ENCODE measurements around the gene NELL1.

The NELL1 gene

DNA sequence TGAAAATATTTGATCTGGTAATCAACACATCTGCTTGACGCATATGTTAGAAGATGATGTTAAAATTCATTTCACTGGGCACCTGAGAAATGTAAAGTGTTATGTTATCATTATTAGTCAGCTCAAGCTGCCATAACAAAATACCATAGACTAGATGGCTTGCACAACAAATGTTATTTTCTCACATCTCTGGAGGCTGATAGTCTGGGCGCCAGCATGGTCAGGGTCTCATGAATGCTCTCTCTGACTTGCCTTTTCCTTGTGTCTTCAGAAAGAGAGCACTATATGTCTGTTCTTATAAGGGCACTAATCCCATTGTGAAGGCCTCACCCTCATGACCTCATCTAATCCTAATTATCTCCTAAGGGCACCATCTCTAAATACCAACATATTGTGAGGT is 435.3 kb downstream of the NELL1 start:
- no peak for DNase-seq (ENCODE audit: low read depth)
- no peak overlapping the region for H3K4me3 ChIP-seq (ENCODE audit: low read length)
- TF ChIP-seq, protein P1, sequence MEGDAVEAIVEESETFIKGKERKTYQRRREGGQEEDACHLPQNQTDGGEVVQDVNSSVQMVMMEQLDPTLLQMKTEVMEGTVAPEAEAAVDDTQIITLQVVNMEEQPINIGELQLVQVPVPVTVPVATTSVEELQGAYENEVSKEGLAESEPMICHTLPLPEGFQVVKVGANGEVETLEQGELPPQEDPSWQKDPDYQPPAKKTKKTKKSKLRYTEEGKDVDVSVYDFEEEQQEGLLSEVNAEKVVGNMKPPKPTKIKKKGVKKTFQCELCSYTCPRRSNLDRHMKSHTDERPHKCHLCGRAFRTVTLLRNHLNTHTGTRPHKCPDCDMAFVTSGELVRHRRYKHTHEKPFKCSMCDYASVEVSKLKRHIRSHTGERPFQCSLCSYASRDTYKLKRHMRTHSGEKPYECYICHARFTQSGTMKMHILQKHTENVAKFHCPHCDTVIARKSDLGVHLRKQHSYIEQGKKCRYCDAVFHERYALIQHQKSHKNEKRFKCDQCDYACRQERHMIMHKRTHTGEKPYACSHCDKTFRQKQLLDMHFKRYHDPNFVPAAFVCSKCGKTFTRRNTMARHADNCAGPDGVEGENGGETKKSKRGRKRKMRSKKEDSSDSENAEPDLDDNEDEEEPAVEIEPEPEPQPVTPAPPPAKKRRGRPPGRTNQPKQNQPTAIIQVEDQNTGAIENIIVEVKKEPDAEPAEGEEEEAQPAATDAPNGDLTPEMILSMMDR (conservative IDR thresholded peaks at IDR 0.05; ENCODE audit: low read depth, low read length), result no peak

DNA sequence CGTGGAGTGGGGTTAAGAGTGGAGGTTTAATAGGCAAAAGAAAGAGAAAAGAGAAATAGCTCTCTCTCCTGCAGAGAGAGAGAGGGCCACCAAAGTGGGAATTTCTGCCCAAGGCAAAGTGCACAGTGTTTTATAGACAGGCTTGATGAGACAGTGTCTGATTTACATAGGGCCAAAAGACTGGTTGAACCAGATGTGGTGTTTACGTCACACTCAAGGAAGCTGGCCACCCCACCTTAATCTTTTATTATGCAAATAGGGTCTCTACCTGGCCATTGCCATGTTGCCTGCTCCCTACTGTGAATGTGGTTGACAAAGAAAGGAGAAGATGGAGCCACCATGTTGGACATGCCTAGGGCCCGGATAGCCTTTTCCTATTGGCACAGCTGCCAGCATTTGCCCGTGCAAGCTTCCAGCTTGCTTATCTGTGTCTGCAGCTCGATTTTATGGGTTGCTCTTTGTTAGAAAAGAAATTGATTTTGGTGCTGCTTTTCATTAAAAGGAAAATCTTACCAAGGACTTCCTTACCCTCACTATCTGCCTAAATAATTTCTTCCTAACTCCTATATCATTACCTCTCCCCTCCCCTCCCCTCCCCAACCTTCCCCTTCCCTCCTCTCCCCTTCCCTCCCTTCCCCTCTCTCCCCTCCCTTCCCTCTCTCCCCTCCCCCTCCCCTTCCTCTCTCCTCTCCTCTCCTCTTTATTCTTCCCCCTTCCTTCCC is 436.0 kb downstream of the NELL1 start:
- no peak for DNase-seq (ENCODE audit: low read depth)
- TF ChIP-seq, protein P1 (conservative IDR thresholded peaks at IDR 0.05; ENCODE audit: low read depth, low read length), result no peak
- no peak overlapping the region for H3K4me3 ChIP-seq (ENCODE audit: low read length)

DNA sequence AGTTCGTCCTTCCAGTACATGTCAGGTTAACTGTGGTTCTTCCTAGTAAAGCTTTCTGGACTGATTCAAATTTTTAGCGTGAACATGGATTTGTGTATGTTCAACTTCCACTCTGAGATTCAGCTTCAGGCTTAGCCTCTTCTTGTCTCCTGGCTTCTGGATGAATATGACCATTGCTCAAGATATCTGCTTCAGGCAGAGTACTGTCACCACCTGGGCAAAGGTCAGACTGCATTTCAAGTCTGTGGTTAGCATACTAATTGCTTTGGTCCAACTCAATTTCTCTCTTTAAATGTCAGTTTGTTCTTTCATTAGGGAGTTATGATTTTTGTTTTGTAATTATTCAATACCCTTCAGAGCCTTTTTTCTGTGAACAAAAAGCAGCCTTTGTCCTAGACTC is 440.0 kb downstream of the NELL1 start:
- TF ChIP-seq, protein P1 (conservative IDR thresholded peaks at IDR 0.05; ENCODE audit: low read depth, low read length), result no peak

DNA sequence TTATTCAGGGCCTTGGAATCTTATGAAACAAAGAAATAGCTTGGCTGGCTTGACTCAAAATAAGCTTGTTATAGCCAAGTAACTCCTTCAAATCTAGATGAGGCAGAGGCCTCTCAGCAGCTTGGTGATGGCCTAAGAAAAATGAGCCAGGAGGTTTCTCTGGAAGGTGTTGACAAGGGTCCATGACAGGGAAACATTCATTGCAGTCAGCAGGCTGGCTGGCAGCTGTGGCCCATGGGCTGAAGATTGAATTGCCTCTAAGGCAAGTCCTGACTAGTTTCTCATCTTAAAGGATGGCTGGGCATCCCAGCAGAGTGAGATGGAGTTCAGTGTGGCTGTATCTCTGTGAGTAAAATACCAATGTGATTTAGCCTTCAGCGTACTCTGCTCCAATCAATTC is 441.0 kb downstream of the NELL1 start:
- no peak overlapping the region for H3K4me3 ChIP-seq (ENCODE audit: low read length)
- no peak for DNase-seq (ENCODE audit: low read depth)
- TF ChIP-seq, protein P1 (conservative IDR thresholded peaks at IDR 0.05; ENCODE audit: low read depth, low read length), result no peak

More for the DNA sequence above, 440.0 kb downstream of the NELL1 start:
- no peak overlapping the region for H3K4me3 ChIP-seq (ENCODE audit: low read length)
- no peak for DNase-seq (ENCODE audit: low read depth)

DNA sequence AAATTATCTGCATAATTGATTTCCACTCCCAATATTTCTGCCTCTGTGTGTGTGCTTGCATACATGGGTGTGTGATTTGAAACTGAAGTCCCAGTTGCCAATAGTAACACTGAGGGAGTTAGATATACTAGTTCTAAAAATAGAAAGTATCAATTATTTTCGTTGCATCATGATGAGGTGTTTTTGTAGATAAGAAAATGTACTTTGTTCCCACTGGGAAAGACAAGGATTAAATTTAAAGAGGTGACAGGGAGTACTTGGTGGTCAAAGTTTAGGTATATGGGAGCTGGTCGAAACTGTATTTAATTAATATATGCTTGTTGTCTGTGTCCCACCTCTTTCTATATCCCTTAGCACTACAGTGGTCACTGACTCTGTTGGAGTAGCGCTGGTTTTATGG is 444.5 kb downstream of the NELL1 start:
- H3K4me3 ChIP-seq (ENCODE audit: low read length), result no peak overlapping the region
- TF ChIP-seq, protein P1 (conservative IDR thresholded peaks at IDR 0.05; ENCODE audit: low read depth, low read length), result no peak
- DNase-seq (ENCODE audit: low read depth), result no peak

DNA sequence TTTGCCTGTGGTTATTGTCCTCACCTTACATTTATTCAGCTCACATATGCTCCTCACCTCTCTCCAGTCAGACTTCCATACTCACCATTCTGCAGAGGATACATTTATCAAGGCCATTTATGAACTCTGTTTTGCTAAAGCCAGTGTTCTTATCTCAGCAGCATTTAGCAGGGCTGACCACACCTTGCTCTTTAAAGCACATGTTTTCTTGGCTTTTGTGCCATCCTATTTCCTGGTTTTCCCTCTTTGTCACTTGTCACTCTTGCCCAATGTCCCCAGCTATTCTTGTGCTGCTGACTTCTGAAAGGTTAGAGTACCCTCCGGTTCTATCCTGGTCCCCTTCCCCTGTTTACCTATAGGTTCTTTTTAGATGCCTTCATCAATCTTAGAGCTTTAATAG is 446.6 kb downstream of the NELL1 start:
- DNase-seq (ENCODE audit: low read depth), result no peak
- H3K4me3 ChIP-seq (ENCODE audit: low read length), result no peak overlapping the region
- TF ChIP-seq, protein P1 (conservative IDR thresholded peaks at IDR 0.05; ENCODE audit: low read depth, low read length), result no peak

DNA sequence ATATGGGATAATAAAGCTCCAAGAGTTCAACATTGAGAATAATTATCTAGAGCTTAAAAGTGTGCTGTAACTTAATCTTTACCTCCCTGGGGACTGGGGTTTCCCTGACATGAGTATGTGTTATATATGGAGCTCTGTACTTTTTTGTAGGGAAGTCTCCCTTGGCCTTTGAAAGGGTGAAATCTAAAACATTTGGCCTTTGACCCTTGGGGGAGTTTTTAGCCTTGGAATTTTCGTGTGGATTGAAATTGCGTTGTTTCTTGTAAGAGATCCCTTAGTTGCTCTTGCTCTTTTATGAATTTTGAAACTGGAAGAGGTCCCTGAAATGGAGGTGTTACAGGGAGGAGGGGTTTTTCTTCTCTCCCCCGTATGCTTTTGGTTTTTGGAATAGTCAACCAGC is 450.0 kb downstream of the NELL1 start:
- H3K4me3 ChIP-seq (ENCODE audit: low read length), result no peak overlapping the region
- DNase-seq (ENCODE audit: low read depth), result no peak
- TF ChIP-seq, protein P1 (conservative IDR thresholded peaks at IDR 0.05; ENCODE audit: low read depth, low read length), result no peak

Measured in retinal pigment epithelial cell (primary cell).